AG10803 (cell line): Measurements from ENCODE around the gene LILRA1.
"Not testable (repeated sequence)": the region's sequence is repeated elsewhere in the genome, so short reads cannot be mapped to it uniquely, and the experiment has no call there.

ENCODE experiments used
- DNase-seq: peaks from one replicate; pipeline ENCODE4 v3.0.0; 2010; ENCODE audit warnings: low read depth
- H3K4me3 ChIP-seq: 2 replicates; pipeline ENCODE4 v1.5.1; 2011; ENCODE audit warnings: mild to moderate bottlenecking, low read length, control low read depth
- CTCF ChIP-seq: conservative IDR thresholded peaks from 2 replicates; pipeline ENCODE4 v1.5.1; 2011; ENCODE audit warnings: mild to moderate bottlenecking, low read length, control low read depth, inconsistent platforms

Gene LILRA1

GRCh38 chr19:54586397-54586796 is 7.0 kb upstream of the LILRA1 start:
- no peak for TF ChIP-seq CTCF
- H3K4me3 ChIP-seq, result no peak overlapping the region
- DNase-seq, result no peak

- no peak for DNase-seq
- TF ChIP-seq CTCF, result no peak
- H3K4me3 ChIP-seq, result no peak overlapping the region
Measured at GRCh38 chr19:54587026-54587425, 6.4 kb upstream of the LILRA1 start.

GRCh38 chr19:54593931-54594626 is 647 bp downstream of the LILRA1 start:
- DNase-seq, H3K4me3 ChIP-seq: not testable (repeated sequence)

- TF ChIP-seq CTCF, result no peak
- DNase-seq, result no peak
- no peak overlapping the region for H3K4me3 ChIP-seq
Measured at GRCh38 chr19:54594737-54595136, 1.3 kb downstream of the LILRA1 start.

GRCh38 chr19:54595680-54596436 is 2.4 kb downstream of the LILRA1 start:
- not testable (repeated sequence) for DNase-seq, H3K4me3 ChIP-seq

GRCh38 chr19:54600212-54600611 is 6.8 kb downstream of the LILRA1 start:
- DNase-seq, result no peak
- H3K4me3 ChIP-seq, result no peak overlapping the region
- TF ChIP-seq CTCF, result no peak

- no peak for DNase-seq
- H3K4me3 ChIP-seq, result no peak overlapping the region
- no peak for TF ChIP-seq CTCF
Measured at GRCh38 chr19:54606230-54606629, 12.8 kb downstream of the LILRA1 start.

GRCh38 chr19:54606891-54607784 is 13.7 kb downstream of the LILRA1 start:
- no peak for TF ChIP-seq CTCF
- DNase-seq, result no peak
- no peak overlapping the region for H3K4me3 ChIP-seq
